Epithelial cell of esophagus (primary cell): ENCODE results near the gene NRXN2.

ENCODE experiments used
- DNase-seq: peaks from one replicate; pipeline ENCODE4 v3.0.0; 2010; ENCODE audit warnings: low read depth
- H3K4me3 ChIP-seq: 2 replicates; pipeline ENCODE4 v1.5.1; 2011; ENCODE audit warnings: mild to moderate bottlenecking, low read length, control low read depth
- TF ChIP-seq, protein P1 (sequence below): IDR thresholded peaks from 2 replicates; pipeline ENCODE4 v1.5.1; 2011; ENCODE audit warnings: low read depth, mild to moderate bottlenecking, low read length, control low read depth, inconsistent platforms; ENCODE audit not compliant: insufficient read depth; ENCODE audit errors: missing control alignments

NRXN2 gene

DNA sequence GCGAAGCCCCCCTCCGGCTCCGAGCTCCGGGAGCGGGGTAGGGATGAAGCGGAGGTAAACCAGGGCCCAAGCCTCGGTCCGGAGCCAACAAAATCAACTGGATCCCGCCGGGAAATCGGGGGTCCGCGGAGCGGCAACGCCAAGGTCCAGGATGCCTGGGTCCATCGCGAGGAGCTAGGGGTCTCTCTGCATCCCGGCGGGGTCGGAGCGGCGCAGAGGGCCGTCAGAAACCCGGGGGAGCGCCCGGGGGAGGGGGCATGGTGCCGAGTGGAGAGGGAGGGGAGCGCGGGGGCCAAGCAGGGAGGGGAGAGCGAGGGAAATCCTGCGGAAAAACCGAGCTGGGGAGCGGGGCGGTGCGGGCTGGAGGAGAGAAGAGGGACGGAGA is 80.1 kb downstream of the NRXN2 start:
- TF ChIP-seq, protein P1, sequence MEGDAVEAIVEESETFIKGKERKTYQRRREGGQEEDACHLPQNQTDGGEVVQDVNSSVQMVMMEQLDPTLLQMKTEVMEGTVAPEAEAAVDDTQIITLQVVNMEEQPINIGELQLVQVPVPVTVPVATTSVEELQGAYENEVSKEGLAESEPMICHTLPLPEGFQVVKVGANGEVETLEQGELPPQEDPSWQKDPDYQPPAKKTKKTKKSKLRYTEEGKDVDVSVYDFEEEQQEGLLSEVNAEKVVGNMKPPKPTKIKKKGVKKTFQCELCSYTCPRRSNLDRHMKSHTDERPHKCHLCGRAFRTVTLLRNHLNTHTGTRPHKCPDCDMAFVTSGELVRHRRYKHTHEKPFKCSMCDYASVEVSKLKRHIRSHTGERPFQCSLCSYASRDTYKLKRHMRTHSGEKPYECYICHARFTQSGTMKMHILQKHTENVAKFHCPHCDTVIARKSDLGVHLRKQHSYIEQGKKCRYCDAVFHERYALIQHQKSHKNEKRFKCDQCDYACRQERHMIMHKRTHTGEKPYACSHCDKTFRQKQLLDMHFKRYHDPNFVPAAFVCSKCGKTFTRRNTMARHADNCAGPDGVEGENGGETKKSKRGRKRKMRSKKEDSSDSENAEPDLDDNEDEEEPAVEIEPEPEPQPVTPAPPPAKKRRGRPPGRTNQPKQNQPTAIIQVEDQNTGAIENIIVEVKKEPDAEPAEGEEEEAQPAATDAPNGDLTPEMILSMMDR, result no peak
- no peak overlapping the region for H3K4me3 ChIP-seq

DNA sequence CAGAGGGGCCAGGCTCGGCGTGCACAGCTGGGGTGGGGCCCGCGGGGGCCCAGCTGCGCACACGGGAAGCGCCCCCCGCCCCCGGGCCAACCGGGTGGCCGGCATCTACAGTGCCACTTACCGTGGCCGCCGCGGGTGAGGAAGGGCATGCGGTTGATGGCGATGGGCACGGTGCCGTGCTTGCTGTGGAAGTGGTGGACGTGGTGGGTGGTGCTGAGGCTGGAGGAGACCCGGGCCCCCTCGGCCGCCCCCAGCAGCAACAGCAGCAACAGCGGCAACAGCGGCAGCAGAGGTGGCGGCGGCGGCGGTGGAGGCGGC is 80.6 kb downstream of the NRXN2 start:
- no peak overlapping the region for H3K4me3 ChIP-seq
- no peak for DNase-seq
- TF ChIP-seq, protein P1, result no peak

More for the DNA sequence above, 80.1 kb downstream of the NRXN2 start:
- no peak for DNase-seq

DNA sequence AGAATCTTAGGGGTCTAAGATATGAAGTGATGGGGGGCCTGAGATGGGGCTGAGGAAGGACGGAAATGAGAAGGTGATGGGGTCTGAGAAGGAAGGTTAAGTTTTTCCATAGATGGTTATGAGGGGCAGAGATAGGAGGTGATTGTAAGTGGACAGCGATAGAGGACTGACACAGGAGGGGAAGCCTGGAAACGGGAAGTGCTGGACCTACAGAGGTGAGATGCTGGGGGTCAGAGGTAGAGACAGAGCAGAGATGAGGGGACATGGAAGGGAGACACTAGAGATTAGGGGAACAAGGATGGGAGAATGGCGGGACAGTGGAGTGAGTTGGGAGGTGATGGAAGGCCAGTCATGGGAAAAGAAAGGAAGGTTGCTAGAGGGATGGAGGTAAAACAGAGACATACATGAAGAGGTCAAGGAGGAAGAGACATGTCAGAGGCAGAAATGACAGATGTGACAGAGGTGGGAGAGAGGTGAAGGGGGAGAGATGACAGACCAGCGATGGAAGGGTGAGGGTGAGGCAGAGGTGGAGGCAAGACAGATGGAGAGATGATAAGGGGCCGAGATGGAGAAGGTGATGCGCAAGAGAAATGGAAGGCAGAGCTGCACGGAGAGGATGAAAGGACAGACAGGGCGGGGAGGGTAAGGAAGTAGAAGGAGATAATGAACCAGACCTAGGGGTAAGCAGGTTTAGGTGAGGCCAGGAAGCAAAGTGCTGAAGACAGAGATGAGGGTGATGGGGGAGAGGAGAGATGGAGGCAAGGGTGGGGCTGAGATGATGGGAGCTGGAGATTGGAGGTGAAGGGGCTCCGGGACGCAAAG is 81.2 kb downstream of the NRXN2 start:
- no peak for DNase-seq
- no peak overlapping the region for H3K4me3 ChIP-seq
- TF ChIP-seq, protein P1, result no peak

DNA sequence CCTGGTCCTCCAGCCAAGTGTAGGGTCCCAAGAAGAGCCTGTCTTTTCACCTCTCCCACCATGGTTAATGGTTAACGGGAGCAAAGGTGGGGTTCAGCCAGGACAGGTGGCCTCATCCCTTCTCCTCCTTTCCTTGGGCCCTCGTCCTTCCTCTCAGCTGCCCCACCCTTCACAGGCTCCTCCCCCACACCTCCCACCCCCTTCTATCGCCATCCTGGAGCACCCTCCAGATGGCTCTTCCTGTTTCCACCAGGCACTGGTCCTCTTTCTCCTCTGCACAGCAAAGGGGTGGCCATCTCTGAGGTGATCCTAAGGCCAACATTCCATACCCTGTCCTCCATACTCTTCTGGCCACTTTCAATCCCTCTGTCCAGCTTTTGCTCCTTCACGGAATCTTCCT is 83.1 kb downstream of the NRXN2 start:
- no peak overlapping the region for H3K4me3 ChIP-seq
- no peak for DNase-seq
- TF ChIP-seq, protein P1, result no peak

DNA sequence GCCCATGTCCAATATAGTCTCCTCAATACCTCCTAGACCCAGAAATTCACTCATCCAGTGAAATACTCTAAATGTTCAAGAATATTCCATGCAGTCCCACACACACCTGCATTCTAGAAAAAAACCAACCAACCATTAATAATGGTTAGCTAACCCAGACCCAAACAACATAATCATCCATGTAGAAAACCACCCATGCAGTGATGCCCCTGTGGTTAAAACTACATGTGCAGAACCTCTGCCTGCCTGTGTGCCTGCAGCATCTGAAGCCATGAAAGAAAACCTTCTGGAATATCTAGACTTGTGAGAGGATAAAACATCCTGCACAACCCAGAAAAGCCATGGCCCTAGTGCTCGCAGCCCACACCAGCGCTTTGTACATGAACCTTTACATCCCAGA is 84.2 kb downstream of the NRXN2 start:
- TF ChIP-seq, protein P1, result no peak
- no peak overlapping the region for H3K4me3 ChIP-seq
- no peak for DNase-seq

DNA sequence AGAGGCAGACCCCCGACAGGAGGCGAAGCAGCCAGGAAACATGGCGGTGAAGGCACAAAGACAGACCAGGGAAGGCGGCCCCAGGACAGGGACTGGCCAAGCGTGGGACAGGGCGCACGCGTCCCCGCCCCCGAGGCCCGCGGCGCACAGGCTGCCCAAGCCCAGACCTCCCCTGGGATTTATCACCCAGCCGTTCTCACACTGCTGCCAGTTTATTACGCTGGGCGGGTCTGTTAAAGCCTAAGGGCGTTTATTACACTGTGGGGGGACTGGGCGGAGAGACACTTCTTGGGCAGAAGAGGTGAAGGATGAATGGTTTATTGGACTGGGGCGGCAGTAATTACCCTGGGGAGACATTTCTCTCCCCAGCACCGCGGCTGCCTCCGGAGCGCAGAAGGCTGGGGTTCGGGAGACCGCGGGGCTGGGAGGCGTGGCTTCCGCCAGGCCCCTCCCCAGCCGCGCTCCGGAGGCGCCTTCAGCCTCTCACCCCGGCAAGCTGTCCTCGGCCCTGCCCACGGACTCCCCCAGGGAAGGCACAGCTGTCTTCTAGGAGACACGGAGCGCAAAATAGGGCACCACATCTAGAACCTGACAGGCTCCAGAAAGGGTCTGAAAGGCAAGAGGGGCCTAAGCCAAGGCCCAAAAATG is 84.9 kb downstream of the NRXN2 start:
- DNase-seq, result no peak
- TF ChIP-seq, protein P1, result no peak
- no peak overlapping the region for H3K4me3 ChIP-seq

DNA sequence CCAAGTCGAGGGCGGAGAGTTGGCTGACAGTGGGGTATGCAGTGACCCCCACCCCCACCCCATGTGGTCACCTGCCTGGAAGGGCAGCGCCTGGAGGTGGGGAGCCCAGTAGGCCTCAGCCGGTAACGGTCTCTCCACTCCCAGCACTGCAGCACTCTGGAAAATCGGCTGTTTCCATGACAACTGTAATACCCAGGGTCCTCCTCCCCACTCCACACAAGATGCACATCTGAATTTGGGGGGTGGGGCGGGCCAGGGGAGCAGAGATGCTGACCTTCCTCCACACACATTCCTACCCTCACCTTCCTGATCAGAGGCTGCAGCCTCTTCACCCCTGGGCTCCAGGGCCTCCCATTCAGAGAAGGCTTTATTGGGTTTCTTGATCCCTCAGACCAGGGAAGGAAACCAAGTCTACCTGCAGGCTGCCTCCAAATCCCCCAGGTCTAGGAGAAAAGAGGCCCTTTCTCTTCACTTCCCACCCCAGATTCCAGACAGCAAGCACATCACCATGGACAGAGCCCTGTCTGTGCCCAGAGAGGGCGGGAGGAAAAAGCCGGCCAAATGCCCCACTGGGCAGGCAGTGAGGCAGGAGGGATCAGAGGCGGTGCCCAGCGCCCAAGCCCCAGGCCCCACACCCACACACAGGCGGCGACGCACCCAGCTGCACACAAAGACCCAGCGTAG is 85.5 kb downstream of the NRXN2 start:
- TF ChIP-seq, protein P1, result no peak
- no peak overlapping the region for H3K4me3 ChIP-seq
- DNase-seq, result no peak
